ENCODE results near the gene VASH1.
A peak's percentile ranks its signal among the peaks of the same experiment; 100 is the strongest.
"Not testable (repeated sequence)": the region's sequence is repeated elsewhere in the genome, so short reads cannot be mapped to it uniquely, and the experiment has no call there.

The VASH1 gene

DNA sequence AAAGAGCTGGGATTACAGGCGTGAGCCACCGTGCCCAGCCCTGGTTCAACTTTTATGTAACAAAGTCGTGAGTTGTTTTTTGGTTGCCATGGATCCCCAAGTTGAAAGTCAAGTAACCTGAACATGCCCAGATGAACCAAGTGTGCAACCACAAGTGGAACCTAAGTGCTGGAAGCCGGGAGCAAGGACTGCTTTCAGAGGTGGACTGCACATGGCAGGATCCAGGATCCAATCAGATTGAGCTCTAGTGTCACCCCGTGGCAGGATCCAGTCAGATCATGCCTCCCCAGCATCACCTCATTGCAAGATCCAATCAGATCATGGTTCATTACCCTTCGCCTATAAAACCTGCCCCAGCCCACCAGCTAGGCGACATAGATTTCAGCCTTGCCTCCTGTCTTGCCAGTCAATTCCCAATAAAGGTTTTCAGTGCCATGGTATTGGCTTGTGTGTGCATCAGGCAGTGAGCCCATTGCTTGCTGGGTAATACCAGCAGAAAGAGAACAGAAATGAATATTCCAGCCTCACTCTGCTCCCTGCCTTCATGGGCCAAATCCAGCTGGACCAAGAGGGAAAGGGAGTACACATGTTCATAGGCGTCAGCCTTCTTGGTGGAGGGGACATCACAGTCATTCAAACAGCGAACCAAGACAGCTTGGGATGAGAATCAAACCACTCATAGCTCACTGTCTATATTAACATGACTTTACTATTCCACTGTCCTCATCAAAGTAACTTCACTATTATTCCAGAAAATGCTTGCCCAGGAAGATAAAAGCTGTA, 43.6 kb upstream of the VASH1 start:
- TF ChIP-seq, protein P1, sequence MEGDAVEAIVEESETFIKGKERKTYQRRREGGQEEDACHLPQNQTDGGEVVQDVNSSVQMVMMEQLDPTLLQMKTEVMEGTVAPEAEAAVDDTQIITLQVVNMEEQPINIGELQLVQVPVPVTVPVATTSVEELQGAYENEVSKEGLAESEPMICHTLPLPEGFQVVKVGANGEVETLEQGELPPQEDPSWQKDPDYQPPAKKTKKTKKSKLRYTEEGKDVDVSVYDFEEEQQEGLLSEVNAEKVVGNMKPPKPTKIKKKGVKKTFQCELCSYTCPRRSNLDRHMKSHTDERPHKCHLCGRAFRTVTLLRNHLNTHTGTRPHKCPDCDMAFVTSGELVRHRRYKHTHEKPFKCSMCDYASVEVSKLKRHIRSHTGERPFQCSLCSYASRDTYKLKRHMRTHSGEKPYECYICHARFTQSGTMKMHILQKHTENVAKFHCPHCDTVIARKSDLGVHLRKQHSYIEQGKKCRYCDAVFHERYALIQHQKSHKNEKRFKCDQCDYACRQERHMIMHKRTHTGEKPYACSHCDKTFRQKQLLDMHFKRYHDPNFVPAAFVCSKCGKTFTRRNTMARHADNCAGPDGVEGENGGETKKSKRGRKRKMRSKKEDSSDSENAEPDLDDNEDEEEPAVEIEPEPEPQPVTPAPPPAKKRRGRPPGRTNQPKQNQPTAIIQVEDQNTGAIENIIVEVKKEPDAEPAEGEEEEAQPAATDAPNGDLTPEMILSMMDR (conservative IDR thresholded peaks at IDR 0.05; ENCODE audit: low read depth, low read length), result no peak

DNA sequence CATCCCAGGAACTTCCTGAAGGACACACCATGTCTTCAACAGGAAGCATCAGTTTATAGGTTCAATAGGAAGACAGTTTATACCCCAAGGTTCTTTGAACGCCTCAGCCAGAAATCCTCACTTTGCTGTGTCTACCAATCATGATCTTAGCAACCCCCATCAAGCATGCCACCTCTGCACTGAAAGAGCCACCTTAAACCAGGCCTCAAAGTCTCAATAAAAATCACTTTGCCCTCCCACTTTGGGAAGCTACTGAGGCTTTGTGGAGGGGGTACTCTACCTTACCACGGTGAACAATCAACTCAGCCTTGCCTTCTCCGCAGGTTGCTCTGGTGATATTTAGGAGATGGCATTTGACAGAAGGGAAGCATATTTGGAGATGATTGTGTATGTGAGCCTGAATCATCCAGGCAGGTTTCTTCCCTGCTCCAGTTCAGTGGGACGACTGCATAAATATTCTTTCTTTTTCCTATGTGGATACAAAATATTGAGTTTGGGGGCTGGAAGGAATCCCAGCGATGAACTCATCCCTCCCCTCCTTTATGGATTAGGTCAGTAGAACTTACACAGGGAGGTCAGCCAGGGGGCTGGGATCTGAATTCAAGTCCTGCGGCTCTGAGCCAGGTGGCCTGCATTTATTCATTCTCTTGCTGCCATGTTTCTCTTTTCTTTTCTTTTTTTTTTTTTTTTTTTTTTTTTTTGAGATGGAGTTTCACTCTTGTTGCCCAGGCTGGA, 42.8 kb upstream of the VASH1 start:
- DNase-seq (ENCODE audit: low read depth), result no peak
- H3K4me3 ChIP-seq (ENCODE audit: low read length), result no peak overlapping the region
- TF ChIP-seq, protein P1 (conservative IDR thresholded peaks at IDR 0.05; ENCODE audit: low read depth, low read length), result no peak

More for the DNA sequence above, 43.6 kb upstream of the VASH1 start:
- H3K4me3 ChIP-seq (ENCODE audit: low read length), result no peak overlapping the region
- no peak for DNase-seq (ENCODE audit: low read depth)

DNA sequence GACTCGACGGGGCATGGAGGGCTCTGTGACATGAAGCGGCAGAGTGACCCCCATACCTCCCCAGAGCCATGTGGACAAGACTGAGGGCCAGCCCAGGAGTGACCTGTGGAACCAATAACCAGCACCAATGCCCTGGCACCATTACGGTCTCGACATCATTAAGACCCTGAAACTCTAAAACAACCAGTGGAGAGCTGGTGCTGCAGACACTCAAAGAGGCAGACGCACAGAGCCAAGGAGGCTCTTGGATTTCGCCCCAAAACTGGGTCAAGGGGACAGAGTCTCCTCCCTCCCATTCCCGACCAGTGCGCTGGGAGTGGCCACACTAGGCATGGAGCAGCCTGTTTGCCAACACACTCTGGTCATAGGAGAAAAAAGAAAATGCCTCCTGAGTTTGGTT, 41.6 kb upstream of the VASH1 start:
- no peak overlapping the region for H3K4me3 ChIP-seq (ENCODE audit: low read length)
- TF ChIP-seq, protein P1 (conservative IDR thresholded peaks at IDR 0.05; ENCODE audit: low read depth, low read length), result no peak
- no peak for DNase-seq (ENCODE audit: low read depth)

DNA sequence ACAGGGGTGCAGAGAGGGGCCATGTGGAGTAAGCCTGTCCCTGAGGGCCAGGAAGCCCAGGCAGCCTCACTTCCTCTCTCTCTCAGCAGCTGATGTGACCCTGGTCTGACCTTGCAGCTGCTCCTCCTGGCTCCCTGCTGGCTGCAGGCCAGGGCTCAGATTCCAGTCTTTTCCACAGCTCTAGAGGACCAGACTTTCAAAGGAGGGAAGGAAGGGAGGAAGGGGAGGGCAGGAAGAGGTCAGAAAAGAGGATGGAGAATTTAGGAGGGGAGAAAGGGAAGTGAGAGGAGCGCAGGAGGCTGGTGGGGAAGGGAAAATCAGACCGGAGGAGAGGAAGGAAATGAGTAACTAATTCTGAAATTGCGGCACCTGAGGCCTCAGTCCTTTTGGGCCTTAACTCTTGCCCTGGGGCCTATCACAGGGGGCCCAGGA, 40.9 kb upstream of the VASH1 start:
- H3K4me3 ChIP-seq (ENCODE audit: low read length), result no peak overlapping the region
- DNase-seq (ENCODE audit: low read depth), result peak; percentile 31
- TF ChIP-seq, protein P1 (conservative IDR thresholded peaks at IDR 0.05; ENCODE audit: low read depth, low read length), result no peak

DNA sequence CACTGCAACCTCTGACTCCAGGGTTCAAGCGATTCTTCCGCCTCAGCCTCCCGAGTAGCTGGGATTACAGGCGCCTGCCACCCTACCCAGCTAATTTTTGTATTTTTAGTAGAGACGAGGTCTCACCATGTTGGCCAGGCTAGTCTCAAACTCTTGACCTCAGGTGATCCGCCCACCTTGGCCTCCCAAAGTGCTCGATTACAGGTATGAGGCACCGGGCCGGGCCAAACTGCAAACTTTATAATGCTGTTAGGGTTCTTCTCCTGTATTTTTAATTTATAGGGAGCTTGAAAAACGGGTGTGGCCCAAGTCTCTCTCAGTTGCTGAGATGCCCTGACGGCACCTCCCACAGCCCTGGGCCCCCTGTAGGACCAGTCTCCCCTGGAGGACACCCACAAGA, 39.8 kb upstream of the VASH1 start:
- DNase-seq (ENCODE audit: low read depth); H3K4me3 ChIP-seq (ENCODE audit: low read length): not testable (repeated sequence)

DNA sequence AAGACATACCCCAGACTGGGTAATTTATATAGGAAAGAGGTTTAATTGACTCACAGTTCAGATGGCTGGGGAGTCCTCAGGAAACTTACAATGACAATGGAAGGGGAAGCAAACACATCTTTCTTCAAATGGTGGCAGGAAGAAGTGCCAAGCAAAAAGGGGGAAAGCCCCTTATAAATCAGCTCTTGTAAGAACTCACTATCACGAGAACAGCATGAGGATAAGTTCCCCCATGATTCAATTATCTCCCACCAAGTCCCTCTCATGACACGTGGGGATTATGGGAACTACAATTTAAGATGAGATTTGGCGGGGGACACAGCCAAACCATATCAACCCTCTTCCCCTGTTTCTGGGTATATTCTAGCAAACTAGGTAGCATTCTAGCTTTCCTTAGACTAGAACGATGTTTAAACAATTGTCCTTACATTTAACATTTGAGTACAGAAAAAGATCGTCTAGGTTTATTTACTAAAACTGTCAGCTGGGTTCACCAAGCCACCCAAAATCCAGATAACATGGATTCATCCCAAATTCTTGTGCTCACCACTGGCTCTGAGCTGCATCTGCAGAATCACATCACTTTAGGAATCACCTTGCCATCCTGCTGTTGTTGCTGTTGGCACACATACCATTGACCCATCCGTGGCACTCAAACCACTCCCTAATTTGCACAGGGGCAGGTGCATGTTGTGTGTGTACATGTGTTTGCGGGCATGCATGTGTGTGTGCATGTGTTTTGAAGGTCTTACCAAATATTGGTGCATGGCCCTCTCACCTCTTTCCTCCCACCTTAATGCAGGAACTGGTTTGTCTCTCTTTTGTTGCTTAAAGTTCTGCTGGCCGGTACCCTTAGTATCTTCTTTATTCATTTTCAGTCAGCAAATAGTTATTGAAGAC, 36.4 kb upstream of the VASH1 start:
- no peak for DNase-seq (ENCODE audit: low read depth)
- TF ChIP-seq, protein P1 (conservative IDR thresholded peaks at IDR 0.05; ENCODE audit: low read depth, low read length), result no peak
- no peak overlapping the region for H3K4me3 ChIP-seq (ENCODE audit: low read length)

DNA sequence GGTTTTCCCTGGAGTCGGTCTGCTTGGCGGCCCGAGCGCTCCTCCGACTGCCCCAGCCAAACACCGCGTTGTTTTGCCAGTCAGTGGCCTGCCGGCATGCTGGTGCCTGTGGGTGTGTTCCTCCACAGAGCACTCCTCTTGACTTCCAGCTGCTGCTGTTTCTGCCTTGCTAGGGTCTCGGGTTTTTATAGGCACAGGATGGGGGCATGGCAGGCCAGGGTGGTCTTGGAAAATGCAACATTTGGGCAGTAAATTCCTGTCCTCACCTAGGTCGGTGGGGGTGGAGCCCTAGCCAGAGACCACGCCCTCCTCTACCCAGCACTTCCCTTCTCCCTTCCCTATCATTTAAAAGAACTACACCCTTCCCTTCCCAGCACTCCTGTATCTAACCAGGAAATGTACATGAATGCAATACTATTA, 34.7 kb upstream of the VASH1 start:
- H3K4me3 ChIP-seq (ENCODE audit: low read length), result no peak overlapping the region
- no peak for DNase-seq (ENCODE audit: low read depth)
- TF ChIP-seq, protein P1 (conservative IDR thresholded peaks at IDR 0.05; ENCODE audit: low read depth, low read length), result no peak
